Type B pancreatic cell (in vitro differentiated cells): ENCODE measurements around the gene USP53. TPM values are rescaled to one million over a fixed set of nuclear protein-coding genes. Genes with fewer than 3 reads are reported as not detected.

Source experiments
- DNase-seq: peaks from one replicate; pipeline ENCODE4 v3.0.0; 2021; ENCODE audit warnings: mixed read lengths; ENCODE audit not compliant: unreplicated experiment; ENCODE audit errors: extremely low spot score
- H3K27ac Mint-ChIP-seq: 2 replicates; pipeline ENCODE4 v1.8.0; 2021; ENCODE audit warnings: mild to moderate bottlenecking, mixed read lengths
- H3K27me3 Mint-ChIP-seq: 2 replicates; pipeline ENCODE4 v1.8.0; 2021; ENCODE audit warnings: mixed read lengths
- H3K36me3 Mint-ChIP-seq: 2 replicates; pipeline ENCODE4 v1.8.0; 2021; ENCODE audit warnings: mixed read lengths
- H3K4me1 Mint-ChIP-seq: one replicate; pipeline ENCODE4 v1.8.0; 2021; ENCODE audit warnings: mixed read lengths; ENCODE audit not compliant: unreplicated experiment
- H3K4me3 Mint-ChIP-seq: 2 replicates; pipeline ENCODE4 v1.8.0; 2021; ENCODE audit warnings: mild to moderate bottlenecking, mixed read lengths
- H3K9me3 Mint-ChIP-seq: 2 replicates; pipeline ENCODE4 v1.8.0; 2021; ENCODE audit warnings: mixed read lengths
- CTCF ChIP-seq: fragments of 200-600 bp; sonication (generic); conservative IDR thresholded peaks from 2 replicates; pipeline ENCODE4 v1.5.0; 2021; ENCODE audit warnings: antibody characterized with exemption, mild to moderate bottlenecking
- total RNA-seq: library from RNA; stranded (reverse); gene quantifications from 2 replicates; pipeline ENCODE4 v1.2.1, GENCODE V29; 2021; ENCODE audit warnings: low replicate concordance

The USP53 gene
- total RNA-seq, 1 donor from 2014 or later: 16.4 TPM

- Mint-ChIP-seq H3K9me3 (peaks cover 5% of the 10 kb centered on the region), H3K36me3 (no peaks in the 10 kb centered on the region)
Observed at GRCh38 chr4:119205690-119206089, 6.8 kb upstream of the USP53 start.

GRCh38 chr4:119206178-119206577 is 6.3 kb upstream of the USP53 start:
- peaks cover 5% of the 10 kb centered on the region for H3K9me3 Mint-ChIP-seq
- H3K4me3 Mint-ChIP-seq: no peak overlapping the region
- DNase-seq: no peak
- H3K4me1 Mint-ChIP-seq: peaks cover 7% of the 10 kb centered on the region
- H3K36me3 Mint-ChIP-seq: no peaks in the 10 kb centered on the region
- no peak overlapping the region for H3K27ac Mint-ChIP-seq
- H3K27me3 Mint-ChIP-seq: no peaks in the 10 kb centered on the region
- TF ChIP-seq CTCF: no peak

More at GRCh38 chr4:119205690-119206089, 6.8 kb upstream of the USP53 start:
- no peak for DNase-seq
- H3K4me3 Mint-ChIP-seq: no peak overlapping the region
- no peaks in the 10 kb centered on the region for H3K27me3 Mint-ChIP-seq
- no peak for TF ChIP-seq CTCF
- no peak overlapping the region for H3K27ac Mint-ChIP-seq
- peaks cover 4% of the 10 kb centered on the region for H3K4me1 Mint-ChIP-seq

- TF ChIP-seq CTCF: no peak
- H3K27ac Mint-ChIP-seq: no peak overlapping the region
- peaks cover 7% of the 10 kb centered on the region for H3K4me1 Mint-ChIP-seq
- H3K27me3 Mint-ChIP-seq: no peaks in the 10 kb centered on the region
- no peaks in the 10 kb centered on the region for H3K9me3 Mint-ChIP-seq
- no peak for DNase-seq
- H3K4me3 Mint-ChIP-seq: no peak overlapping the region
- H3K36me3 Mint-ChIP-seq: no peaks in the 10 kb centered on the region
Observed at GRCh38 chr4:119207051-119207450, 5.5 kb upstream of the USP53 start.

GRCh38 chr4:119209077-119209476 is 3.4 kb upstream of the USP53 start:
- no peaks in the 10 kb centered on the region for H3K9me3 Mint-ChIP-seq
- no peak for DNase-seq
- H3K4me1 Mint-ChIP-seq: peaks cover 11% of the 10 kb centered on the region
- no peak for TF ChIP-seq CTCF
- peak overlapping the region; percentile 40 for H3K4me3 Mint-ChIP-seq
- peak overlapping the region; percentile 83 for H3K27ac Mint-ChIP-seq
- no peaks in the 10 kb centered on the region for H3K36me3 Mint-ChIP-seq
- H3K27me3 Mint-ChIP-seq: no peaks in the 10 kb centered on the region

- H3K4me1 Mint-ChIP-seq: peaks cover 11% of the 10 kb centered on the region
Observed at GRCh38 chr4:119209586-119209985, 2.9 kb upstream of the USP53 start.

More at GRCh38 chr4:119209586-119209985, 2.9 kb upstream of the USP53 start:
- Mint-ChIP-seq H3K27ac (peak overlapping the region; percentile 83), H3K27me3 (no peaks in the 10 kb centered on the region), H3K36me3 (no peaks in the 10 kb centered on the region), H3K4me3 (no peak overlapping the region), H3K9me3 (no peaks in the 10 kb centered on the region)
- DNase-seq: no peak
- TF ChIP-seq CTCF: no peak
